WTC11 (cell line): ENCODE measurements around the gene IGSF23.

ENCODE experiments used
- ATF3 ChIP-seq: sonication (generic); formaldehyde crosslinking; conservative IDR thresholded peaks from 2 replicates; pipeline ENCODE4 v1.8.1; 2022; ENCODE audit warnings: mild to moderate bottlenecking, missing genetic modification reagents
- CREM ChIP-seq: sonication (generic); formaldehyde crosslinking; IDR thresholded peaks from 2 replicates; pipeline ENCODE4 v1.8.1; 2022; ENCODE audit warnings: mild to moderate bottlenecking, missing genetic modification reagents, moderate library complexity
- CTCF ChIP-seq: fragments of 200-600 bp; IDR thresholded peaks from 2 replicates; pipeline ENCODE4 v1.8.0; 2022; ENCODE audit warnings: antibody characterized with exemption

- TF ChIP-seq ATF3 (CRISPR knock-in tag): no peak
- no peak for TF ChIP-seq CTCF
- TF ChIP-seq CREM (CRISPR knock-in tag): no peak
Measured at GRCh38 chr19:44641501-44642265, 28.3 kb downstream of the IGSF23 start.
